GM12865 (cell line): ENCODE data around the gene TMEM18.

ENCODE experiments used
- DNase-seq: peaks from one replicate; pipeline ENCODE4 v3.0.0; 2010; ENCODE audit warnings: low read depth
- H3K4me3 ChIP-seq: 2 replicates; pipeline ENCODE4 v1.5.1; 2011; ENCODE audit warnings: mild to moderate bottlenecking, low read depth, low read length, control low read depth
- TF ChIP-seq, protein P1 (sequence below): IDR thresholded peaks from 2 replicates; pipeline ENCODE4 v1.5.1; 2011; ENCODE audit warnings: low read length, control low read depth, low read depth, inconsistent platforms; ENCODE audit not compliant: insufficient read depth; ENCODE audit errors: missing control alignments

TMEM18 gene

DNA sequence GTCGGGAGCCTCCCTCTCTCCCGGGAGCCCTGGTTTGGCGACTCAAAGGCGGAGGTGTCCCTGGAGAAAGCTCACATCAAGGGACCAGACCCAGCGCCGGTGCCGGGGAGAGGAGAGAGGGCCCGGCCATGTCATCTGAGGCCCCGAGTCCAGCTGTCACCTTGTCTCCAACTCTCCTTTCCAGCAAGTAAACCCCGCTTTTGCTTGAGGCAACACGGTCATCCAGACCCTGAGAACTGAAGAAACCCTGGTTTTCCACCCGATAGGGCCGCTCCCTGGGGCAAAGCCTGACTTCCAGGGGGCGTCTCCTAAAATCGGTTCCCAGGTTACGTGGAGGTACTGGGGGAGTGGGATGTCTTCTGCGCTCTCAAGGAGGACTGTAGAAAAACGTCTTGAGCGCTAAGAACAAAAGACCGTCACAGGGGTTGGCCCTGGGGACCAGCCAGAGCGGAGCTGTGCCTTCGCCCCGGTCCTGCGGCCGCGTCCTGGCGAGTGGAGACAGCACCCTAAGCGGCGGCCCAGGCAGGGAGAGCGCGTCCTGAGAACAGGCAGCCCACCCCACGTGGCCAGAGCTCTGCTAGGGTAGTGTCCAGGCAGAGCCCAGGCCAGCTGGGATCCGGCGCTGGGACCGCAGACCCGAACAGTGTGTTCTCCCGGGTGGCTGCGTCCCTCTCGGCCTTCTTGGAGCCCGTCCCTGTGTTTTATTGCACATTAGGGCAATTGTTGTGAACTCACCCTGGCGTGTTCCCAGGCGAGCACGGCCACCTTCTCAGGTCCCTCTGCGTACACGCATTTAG is 55.7 kb downstream of the TMEM18 start:
- no peak for DNase-seq
- H3K4me3 ChIP-seq: no peak overlapping the region
- TF ChIP-seq, protein P1, sequence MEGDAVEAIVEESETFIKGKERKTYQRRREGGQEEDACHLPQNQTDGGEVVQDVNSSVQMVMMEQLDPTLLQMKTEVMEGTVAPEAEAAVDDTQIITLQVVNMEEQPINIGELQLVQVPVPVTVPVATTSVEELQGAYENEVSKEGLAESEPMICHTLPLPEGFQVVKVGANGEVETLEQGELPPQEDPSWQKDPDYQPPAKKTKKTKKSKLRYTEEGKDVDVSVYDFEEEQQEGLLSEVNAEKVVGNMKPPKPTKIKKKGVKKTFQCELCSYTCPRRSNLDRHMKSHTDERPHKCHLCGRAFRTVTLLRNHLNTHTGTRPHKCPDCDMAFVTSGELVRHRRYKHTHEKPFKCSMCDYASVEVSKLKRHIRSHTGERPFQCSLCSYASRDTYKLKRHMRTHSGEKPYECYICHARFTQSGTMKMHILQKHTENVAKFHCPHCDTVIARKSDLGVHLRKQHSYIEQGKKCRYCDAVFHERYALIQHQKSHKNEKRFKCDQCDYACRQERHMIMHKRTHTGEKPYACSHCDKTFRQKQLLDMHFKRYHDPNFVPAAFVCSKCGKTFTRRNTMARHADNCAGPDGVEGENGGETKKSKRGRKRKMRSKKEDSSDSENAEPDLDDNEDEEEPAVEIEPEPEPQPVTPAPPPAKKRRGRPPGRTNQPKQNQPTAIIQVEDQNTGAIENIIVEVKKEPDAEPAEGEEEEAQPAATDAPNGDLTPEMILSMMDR: no peak

DNA sequence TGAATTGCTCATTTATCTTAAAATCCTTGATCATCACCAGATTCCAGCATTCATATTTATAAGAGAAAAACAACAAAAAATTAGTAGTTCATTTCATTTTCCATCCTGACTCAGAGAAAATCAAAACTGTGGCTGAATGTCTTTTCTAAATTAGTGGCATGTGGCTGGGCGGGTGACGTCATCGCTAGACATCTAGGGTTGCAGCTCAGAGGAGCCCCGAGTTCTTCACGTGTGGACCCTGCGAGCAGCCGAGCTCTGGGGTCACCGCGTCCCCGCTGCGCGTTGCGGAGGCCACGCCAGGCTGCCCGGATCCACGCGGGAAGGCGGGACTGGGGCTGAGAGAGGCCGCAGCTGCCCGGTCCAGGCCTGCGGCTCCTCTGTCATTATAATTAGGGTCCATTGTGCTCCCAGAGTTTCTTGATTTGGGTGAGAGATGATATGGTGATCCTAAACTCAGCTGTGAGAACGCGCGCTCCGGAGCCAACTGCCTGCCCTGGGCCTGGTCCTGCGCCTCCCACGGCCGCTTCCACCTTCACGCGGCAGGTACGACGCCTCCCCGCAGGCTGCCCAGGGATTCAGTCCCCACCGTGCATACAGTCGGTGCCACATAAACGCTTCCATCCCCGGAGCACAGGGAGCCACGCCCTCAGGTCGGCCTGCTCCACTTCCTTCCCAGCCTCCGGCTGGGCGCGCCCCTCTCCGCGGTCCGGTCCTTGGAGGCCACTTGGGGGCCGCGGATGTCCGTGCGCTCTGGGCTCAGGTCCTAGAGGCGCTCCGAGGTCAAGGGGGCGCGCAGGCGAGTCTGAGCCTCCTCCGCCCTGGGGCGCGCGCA is 56.5 kb downstream of the TMEM18 start:
- no peak for DNase-seq
- TF ChIP-seq, protein P1: no peak

DNA sequence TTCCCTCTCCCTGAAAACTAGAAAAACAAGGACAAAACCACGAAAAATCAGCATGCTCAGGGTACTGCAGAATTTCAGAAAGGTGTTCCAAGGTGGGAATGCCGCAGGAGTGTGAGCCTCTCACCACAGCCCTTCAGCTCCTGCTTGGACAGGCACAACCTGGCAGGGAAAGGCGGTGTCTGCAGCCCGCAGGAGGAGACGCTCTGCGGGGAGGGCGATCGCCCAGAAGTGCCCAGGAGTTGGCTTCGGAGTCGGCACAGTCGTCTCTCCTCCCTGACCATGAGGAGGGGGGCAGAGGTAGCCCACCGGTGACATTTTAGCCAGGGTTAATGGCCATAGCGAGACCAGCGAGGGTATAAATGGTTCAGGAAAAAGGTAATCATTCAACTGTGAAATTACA is 57.2 kb downstream of the TMEM18 start:
- TF ChIP-seq, protein P1: no peak
- no peak for DNase-seq
- H3K4me3 ChIP-seq: no peak overlapping the region

More for the DNA sequence above, 56.5 kb downstream of the TMEM18 start:
- no peak overlapping the region for H3K4me3 ChIP-seq

DNA sequence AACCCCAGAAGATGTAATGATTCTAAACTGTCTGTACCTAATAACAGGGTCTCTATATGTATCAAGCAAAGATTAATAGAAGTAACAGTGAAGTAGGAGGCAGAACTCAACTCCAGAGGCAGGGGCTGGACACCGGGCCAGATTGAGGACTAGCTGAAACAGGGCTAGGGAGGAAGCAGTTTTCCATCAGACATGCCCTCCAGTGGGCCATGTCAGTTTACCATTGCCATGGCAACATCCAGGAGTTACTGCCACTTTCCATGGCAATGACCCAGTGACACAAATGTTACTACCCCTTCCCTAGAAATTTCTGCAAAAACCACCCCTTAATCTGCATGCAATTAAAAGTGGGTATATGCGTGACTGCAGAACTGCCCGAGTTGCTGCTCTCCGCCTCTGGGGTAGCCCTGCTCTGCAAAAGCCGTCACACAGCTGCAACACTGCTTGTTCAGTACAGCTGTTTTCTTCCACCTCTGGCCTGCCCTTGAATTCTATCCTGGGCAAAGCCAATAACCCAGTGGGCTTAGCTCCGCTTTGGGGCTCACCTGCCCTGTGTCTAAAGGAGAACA is 58.7 kb downstream of the TMEM18 start:
- TF ChIP-seq, protein P1: no peak
- no peak overlapping the region for H3K4me3 ChIP-seq
- DNase-seq: no peak

DNA sequence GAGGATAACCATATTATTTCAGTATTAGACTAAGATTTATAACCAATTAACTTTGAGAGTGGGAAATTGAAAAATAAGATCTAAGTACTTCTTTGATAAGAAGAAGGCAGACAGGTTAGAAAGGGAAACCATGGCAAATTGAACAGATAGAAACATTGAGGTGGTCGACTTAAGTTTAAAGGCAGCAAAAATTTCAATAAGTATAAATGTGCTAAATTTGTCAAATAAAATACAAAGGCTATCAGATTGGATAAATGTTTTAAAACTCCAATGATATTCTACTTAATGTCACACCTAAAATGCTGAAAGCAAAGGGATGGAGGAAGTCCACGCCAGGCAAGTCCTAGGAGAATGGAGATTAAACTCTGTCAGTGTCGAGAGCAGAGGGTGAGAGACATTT is 59.2 kb downstream of the TMEM18 start:
- TF ChIP-seq, protein P1: no peak
- H3K4me3 ChIP-seq: no peak overlapping the region
- DNase-seq: no peak
